ENCODE measurements around the gene REXO4. TPM values are rescaled to one million over a fixed set of nuclear protein-coding genes. Genes with fewer than 3 reads are reported as not detected.

REXO4 gene
- total RNA-seq, 1 donor from 2014 or later, result 24.4 TPM

DNA sequence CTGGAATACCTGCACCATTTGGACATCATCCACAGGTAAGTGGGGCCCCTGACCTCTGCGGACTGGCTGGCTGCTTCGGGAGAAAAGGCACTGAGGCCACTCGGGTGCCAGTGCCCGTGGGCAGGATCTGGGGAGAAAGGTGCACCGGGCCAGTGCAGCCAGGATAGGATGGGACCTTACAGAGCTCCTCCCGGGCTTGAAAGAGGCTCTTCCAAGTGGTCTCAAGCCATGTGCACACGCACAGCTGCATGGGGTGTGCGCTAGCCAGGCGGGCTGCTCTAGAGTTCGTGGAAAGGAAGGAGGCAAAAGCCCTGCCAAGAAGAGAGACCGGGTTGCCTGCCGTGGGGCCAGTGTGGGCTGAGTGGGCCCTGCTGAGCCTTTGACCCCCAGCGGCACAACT lies 28.2 kb downstream of the REXO4 start:
- TF ChIP-seq, protein P1, sequence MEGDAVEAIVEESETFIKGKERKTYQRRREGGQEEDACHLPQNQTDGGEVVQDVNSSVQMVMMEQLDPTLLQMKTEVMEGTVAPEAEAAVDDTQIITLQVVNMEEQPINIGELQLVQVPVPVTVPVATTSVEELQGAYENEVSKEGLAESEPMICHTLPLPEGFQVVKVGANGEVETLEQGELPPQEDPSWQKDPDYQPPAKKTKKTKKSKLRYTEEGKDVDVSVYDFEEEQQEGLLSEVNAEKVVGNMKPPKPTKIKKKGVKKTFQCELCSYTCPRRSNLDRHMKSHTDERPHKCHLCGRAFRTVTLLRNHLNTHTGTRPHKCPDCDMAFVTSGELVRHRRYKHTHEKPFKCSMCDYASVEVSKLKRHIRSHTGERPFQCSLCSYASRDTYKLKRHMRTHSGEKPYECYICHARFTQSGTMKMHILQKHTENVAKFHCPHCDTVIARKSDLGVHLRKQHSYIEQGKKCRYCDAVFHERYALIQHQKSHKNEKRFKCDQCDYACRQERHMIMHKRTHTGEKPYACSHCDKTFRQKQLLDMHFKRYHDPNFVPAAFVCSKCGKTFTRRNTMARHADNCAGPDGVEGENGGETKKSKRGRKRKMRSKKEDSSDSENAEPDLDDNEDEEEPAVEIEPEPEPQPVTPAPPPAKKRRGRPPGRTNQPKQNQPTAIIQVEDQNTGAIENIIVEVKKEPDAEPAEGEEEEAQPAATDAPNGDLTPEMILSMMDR (conservative IDR thresholded peaks at IDR 0.05; ENCODE audit: low read depth, low read length), result no peak
- no peak for DNase-seq (ENCODE audit: low read depth)
- H3K4me3 ChIP-seq (ENCODE audit: low read depth, low read length), result no peak overlapping the region

DNA sequence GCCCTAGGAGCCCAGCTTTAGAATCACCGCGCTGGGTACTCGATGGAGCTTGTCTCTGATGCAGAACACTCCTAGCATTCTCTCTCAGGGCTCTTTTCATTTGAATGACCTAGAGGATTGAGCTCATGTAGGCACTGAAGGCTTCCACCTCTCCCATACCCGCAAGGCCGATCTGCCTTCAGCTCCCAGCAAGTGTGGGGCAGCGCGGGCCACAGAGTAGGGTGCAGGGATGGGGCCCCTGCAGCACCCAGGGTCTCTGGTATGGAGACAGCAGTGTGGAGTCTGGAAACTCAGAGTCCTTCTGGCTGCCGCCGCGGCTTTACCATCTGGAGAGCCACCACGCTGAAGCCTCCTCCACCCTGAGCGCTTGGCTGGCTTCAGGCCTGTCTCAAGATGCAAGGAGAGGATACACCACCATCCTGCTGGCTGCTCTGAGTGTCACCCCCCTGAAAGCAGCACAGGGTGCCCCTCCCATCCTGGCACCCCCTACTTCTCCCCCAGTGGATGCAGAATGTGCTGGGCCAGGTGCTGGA lies 28.7 kb downstream of the REXO4 start:
- TF ChIP-seq, protein P1 (conservative IDR thresholded peaks at IDR 0.05; ENCODE audit: low read depth, low read length), result no peak
- DNase-seq (ENCODE audit: low read depth), result no peak
- H3K4me3 ChIP-seq (ENCODE audit: low read depth, low read length), result no peak overlapping the region

GRCh38 chr9:133387680-133388079 lies 30.1 kb downstream of the REXO4 start:
- no peak overlapping the region for H3K4me3 ChIP-seq (ENCODE audit: low read depth, low read length)
- TF ChIP-seq, protein P1 (conservative IDR thresholded peaks at IDR 0.05; ENCODE audit: low read depth, low read length), result no peak
- DNase-seq (ENCODE audit: low read depth), result no peak

GRCh38 chr9:133386338-133386737 lies 31.5 kb downstream of the REXO4 start:
- H3K4me3 ChIP-seq (ENCODE audit: low read depth, low read length), result no peak overlapping the region
- TF ChIP-seq, protein P1 (conservative IDR thresholded peaks at IDR 0.05; ENCODE audit: low read depth, low read length), result no peak
- no peak for DNase-seq (ENCODE audit: low read depth)

DNA sequence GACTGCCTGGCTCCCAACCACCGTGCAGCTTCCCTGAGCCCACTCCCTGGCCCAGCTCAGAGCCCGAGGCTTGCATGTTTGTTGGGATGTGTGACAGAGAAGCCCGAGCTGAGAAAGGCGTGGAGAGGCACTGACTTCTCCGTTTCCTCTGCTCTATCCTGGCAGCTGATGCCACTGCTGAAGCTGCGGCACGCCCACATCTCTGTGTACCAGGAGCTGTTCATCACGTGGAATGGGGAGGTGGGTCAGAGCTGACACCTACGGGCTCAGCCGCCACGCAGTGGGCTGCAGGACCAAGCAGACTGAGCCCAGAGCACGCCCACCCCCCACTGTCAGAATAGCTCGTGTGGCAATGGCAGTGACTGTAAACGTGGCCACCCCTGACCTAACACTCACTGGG lies 32.4 kb downstream of the REXO4 start:
- TF ChIP-seq, protein P1 (conservative IDR thresholded peaks at IDR 0.05; ENCODE audit: low read depth, low read length), result no peak
- no peak overlapping the region for H3K4me3 ChIP-seq (ENCODE audit: low read depth, low read length)
- no peak for DNase-seq (ENCODE audit: low read depth)

DNA sequence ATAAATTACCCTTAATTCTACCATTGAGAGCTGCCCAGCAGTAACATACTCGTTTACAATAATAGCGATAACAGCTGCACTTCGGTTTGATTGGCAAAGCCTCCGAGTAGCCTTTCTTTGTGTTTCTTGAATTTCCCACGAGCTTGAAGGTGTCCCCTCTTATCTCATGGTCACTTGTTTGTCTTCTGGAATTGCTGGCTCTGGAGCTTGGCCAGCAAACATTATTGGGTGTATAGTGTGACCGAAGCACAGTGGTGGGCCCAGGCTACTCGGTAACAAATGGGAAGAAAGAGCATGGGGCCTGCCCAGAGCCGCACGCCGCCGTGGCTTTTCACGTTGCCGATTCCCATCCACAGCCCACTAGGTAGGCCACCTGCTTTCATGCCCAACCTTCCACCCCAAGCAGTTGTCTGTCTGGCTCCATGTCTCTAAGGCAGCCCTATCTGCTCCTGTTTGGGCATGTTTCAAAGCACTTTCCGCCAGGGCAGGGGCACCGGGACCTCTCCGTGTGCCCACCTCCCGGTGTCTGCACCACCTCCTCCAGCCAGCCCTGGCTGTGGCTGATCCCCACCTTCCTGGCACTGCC lies 33.0 kb downstream of the REXO4 start:
- TF ChIP-seq, protein P1 (conservative IDR thresholded peaks at IDR 0.05; ENCODE audit: low read depth, low read length), result no peak
- no peak overlapping the region for H3K4me3 ChIP-seq (ENCODE audit: low read depth, low read length)
- DNase-seq (ENCODE audit: low read depth), result no peak

- no peak overlapping the region for H3K4me3 ChIP-seq (ENCODE audit: low read depth, low read length)
Observed at GRCh38 chr9:133383438-133383837, 34.4 kb downstream of the REXO4 start.

More at GRCh38 chr9:133383438-133383837, 34.4 kb downstream of the REXO4 start:
- TF ChIP-seq, protein P1 (conservative IDR thresholded peaks at IDR 0.05; ENCODE audit: low read depth, low read length), result no peak
- DNase-seq (ENCODE audit: low read depth), result no peak
